Measurements from ENCODE around the gene PCCA.

The PCCA gene

DNA sequence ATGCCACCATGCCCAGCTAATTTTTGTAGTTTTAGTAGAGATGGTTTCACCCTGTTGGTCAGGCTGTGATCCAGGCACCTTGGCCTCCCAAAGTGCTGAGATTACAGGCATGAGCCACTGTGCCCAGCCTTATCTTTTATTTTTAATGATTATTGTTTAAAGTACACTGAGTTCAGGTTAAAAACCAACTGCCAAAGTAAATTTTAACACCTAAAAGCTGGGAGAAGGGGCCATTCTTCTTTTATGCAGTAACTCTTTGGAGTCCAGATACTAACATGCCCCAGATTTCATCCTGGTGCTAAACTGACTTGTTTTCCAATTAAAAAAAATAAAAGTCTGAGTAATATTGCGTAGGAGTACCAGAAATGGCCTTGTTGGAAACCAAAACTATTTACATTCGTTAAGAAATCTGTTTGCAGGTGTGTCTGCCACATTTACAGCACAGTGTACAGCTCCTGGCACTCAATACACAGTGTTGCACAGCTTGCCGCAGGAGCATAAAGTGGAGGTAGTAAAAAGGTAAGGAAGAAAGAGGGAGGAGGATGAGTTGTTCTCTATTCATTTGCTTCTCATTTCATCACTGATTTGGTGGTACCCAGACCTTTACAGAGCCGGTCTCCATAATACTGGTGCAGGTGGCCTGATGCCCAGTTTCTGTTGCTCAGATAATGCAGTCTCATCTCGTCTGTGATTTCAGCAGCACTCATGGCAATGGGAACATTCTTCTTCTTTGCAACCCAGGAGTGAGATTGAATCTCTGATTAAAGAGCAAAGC is 108.9 kb downstream of the PCCA start:
- Histone ChIP-seq H3K27ac (ENCODE audit: low read length) (no peak overlapping the region), H3K9me3 (ENCODE audit: insufficient read depth, low read length, severe bottlenecking) (no peaks in the 10 kb centered on the region), H4K20me1 (ENCODE audit: insufficient read depth, low read length) (no peaks in the 10 kb centered on the region), H3K4me3 (ENCODE audit: low read depth in 1 of 2, low read length in 2 of 2) (no peak overlapping the region), H3K79me2 (ENCODE audit: insufficient read depth, low read length) (no peaks in the 10 kb centered on the region), H3K27me3 (ENCODE audit: insufficient read depth, low read length, poor library complexity) (no peaks in the 10 kb centered on the region), H3K9ac (ENCODE audit: low read depth, low read length) (no peak overlapping the region), H3K4me1 (ENCODE audit: insufficient read depth, low read length) (no peaks in the 10 kb centered on the region), H2AFZ (ENCODE audit: low read depth, low read length) (no peak overlapping the region), H3K4me2 (ENCODE audit: insufficient read depth, low read length) (no peak overlapping the region), H3K36me3 (ENCODE audit: insufficient read depth, low read length) (no peaks in the 10 kb centered on the region)
- DNase-seq, result no peak
- ATAC-seq (ENCODE audit: insufficient read depth, low read depth), result no peak
- TF ChIP-seq EZH2 (IDR thresholded peaks at IDR 0.05; ENCODE audit: borderline replicate concordance, low read depth, low read length, severe bottlenecking), result no peak
- TF ChIP-seq, protein P1, sequence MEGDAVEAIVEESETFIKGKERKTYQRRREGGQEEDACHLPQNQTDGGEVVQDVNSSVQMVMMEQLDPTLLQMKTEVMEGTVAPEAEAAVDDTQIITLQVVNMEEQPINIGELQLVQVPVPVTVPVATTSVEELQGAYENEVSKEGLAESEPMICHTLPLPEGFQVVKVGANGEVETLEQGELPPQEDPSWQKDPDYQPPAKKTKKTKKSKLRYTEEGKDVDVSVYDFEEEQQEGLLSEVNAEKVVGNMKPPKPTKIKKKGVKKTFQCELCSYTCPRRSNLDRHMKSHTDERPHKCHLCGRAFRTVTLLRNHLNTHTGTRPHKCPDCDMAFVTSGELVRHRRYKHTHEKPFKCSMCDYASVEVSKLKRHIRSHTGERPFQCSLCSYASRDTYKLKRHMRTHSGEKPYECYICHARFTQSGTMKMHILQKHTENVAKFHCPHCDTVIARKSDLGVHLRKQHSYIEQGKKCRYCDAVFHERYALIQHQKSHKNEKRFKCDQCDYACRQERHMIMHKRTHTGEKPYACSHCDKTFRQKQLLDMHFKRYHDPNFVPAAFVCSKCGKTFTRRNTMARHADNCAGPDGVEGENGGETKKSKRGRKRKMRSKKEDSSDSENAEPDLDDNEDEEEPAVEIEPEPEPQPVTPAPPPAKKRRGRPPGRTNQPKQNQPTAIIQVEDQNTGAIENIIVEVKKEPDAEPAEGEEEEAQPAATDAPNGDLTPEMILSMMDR (IDR thresholded peaks at IDR 0.05; ENCODE audit: borderline replicate concordance, extremely low read depth, low read length, poor library complexity, severe bottlenecking), result no peak

DNA sequence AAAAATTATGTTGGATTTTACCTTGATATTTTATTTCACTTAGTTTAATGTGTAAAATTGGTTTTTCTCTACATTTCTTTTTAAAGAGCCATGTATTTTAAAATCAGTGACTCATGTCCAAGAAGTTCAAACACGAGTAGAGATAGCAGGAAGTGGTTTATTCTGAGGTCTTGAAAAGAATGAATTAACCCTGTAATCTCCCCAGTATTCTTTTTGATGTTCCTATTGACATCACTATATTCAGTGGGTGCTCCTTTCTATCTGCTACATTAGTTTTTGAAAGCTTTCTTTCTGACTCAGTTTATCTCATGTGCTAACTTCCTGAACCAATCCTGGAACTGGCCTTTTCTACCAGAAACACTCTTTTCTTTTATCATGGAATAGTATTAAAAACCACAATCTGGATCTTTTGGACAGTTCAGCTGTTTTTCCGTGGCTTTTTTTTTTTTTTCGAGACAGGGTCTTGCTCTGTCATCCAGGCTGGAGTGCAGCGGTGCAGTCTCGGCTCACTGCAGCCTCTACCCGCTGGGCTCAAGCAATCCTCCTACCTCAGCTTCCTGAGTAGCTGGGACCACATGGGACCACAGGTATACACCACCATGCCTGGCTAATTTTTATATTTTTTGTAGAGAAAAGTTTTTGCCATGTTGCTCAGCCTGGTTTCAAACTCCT is 114.9 kb downstream of the PCCA start:
- peak; percentile 98 for ATAC-seq (ENCODE audit: insufficient read depth, low read depth)
- H3K9me3 ChIP-seq (ENCODE audit: insufficient read depth, low read length, severe bottlenecking), result no peaks in the 10 kb centered on the region
- H3K4me3 ChIP-seq (ENCODE audit: low read depth in 1 of 2, low read length in 2 of 2), result peak overlapping the region in 1 of 2 experiments; percentile 5; a peak in 2 of 4 replicates
- no peak overlapping the region for H2AFZ ChIP-seq (ENCODE audit: low read depth, low read length)
- peak overlapping the region; percentile 71 for H3K4me2 ChIP-seq (ENCODE audit: insufficient read depth, low read length)
- H3K4me1 ChIP-seq (ENCODE audit: insufficient read depth, low read length), result peaks cover 23% of the 10 kb centered on the region
- 0 out of 2 replicates have a peak overlapping the region, but pooled peaks have one; percentile 54 for H3K27ac ChIP-seq (ENCODE audit: low read length)
- no peaks in the 10 kb centered on the region for H4K20me1 ChIP-seq (ENCODE audit: insufficient read depth, low read length)
- peak overlapping the region; percentile 21; the same call in 1 of the 2 replicates for H3K9ac ChIP-seq (ENCODE audit: low read depth, low read length)
- H3K79me2 ChIP-seq (ENCODE audit: insufficient read depth, low read length), result no peaks in the 10 kb centered on the region
- peak; percentile 53 for DNase-seq
- TF ChIP-seq EZH2 (IDR thresholded peaks at IDR 0.05; ENCODE audit: borderline replicate concordance, low read depth, low read length, severe bottlenecking), result no peak
- TF ChIP-seq, protein P1 (IDR thresholded peaks at IDR 0.05; ENCODE audit: borderline replicate concordance, extremely low read depth, low read length, poor library complexity, severe bottlenecking), result no peak
- H3K27me3 ChIP-seq (ENCODE audit: insufficient read depth, low read length, poor library complexity), result no peaks in the 10 kb centered on the region
- H3K36me3 ChIP-seq (ENCODE audit: insufficient read depth, low read length), result no peaks in the 10 kb centered on the region

DNA sequence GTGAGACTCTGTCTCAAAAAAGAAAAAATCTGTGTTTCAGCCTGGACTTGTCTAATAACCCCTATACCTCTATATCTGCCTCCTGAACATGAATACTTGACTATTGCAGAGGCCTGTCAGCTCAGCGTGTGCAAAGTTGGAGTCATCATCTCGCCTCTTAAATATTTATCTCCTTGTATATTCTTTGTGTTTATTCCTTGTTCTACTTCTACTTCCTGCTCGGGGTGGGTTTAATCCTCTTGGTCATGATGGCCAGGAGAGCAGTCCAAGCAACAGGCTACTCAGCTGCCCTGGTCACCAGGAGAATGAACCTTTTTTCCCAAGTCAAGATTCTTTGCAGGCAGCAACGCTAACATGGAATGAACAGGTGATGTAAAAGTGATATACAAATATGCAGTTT is 119.1 kb downstream of the PCCA start:
- H2AFZ ChIP-seq (ENCODE audit: low read depth, low read length), result no peak overlapping the region
- H3K4me1 ChIP-seq (ENCODE audit: insufficient read depth, low read length), result peaks cover 23% of the 10 kb centered on the region
- H3K27ac ChIP-seq (ENCODE audit: low read length), result no peak overlapping the region
- H3K36me3 ChIP-seq (ENCODE audit: insufficient read depth, low read length), result no peaks in the 10 kb centered on the region; the same call in 1 of the 2 replicates
- no peak overlapping the region for H3K4me2 ChIP-seq (ENCODE audit: insufficient read depth, low read length)
- H3K27me3 ChIP-seq (ENCODE audit: insufficient read depth, low read length, poor library complexity), result no peaks in the 10 kb centered on the region
- DNase-seq (no peak), ATAC-seq (ENCODE audit: insufficient read depth, low read depth) (no peak)
- no peaks in the 10 kb centered on the region for H4K20me1 ChIP-seq (ENCODE audit: insufficient read depth, low read length)
- no peak overlapping the region for H3K4me3 ChIP-seq (ENCODE audit: low read depth in 1 of 2, low read length in 2 of 2)
- TF ChIP-seq EZH2 (IDR thresholded peaks at IDR 0.05; ENCODE audit: borderline replicate concordance, low read depth, low read length, severe bottlenecking), result no peak
- TF ChIP-seq, protein P1 (IDR thresholded peaks at IDR 0.05; ENCODE audit: borderline replicate concordance, extremely low read depth, low read length, poor library complexity, severe bottlenecking), result no peak
- no peak overlapping the region for H3K9ac ChIP-seq (ENCODE audit: low read depth, low read length)
- no peaks in the 10 kb centered on the region for H3K79me2 ChIP-seq (ENCODE audit: insufficient read depth, low read length)
- no peaks in the 10 kb centered on the region for H3K9me3 ChIP-seq (ENCODE audit: insufficient read depth, low read length, severe bottlenecking)

Measured in DND-41 (cell line).